ENCODE measurements around the gene DIAPH3. TPM values are rescaled to one million over a fixed set of nuclear protein-coding genes. Genes with fewer than 3 reads are reported as not detected.

The DIAPH3 gene
- total and polyA plus RNA-seq, 2 of the 8 experiments (the other 6 are each of a cell fraction or from before 2014, with no cell fraction given) = 8.0 to 30.8 TPM

DNA sequence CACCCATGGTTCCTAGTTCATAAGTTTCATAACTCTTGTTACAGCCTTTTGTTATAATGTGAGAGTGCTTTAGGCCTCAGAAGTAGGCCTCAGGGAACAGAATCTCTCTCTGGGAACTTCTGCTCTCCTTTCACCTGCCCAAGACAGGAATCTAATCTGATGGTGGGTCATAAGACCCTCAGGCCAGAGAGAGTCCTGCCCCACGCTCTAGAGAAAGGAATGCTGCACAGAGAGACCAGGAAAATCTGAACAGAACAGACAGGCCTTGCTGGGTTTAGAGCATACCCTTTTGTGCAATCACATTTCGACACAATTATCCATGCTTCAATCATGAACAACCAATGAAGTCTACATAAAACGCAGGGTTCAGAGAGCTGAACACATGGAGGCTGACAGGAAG, 3.4 kb upstream of the DIAPH3 start:
- H4K20me1 ChIP-seq (replicated peaks in 1 of 2; ENCODE audit: control insufficient read depth in 1 of 2, insufficient read depth in 2 of 2, low read length in 2 of 2) = no peaks in the 10 kb centered on the region
- H3K27ac ChIP-seq (ENCODE audit: low read depth, low read length) = no peak overlapping the region
- H3K4me3 ChIP-seq (ENCODE audit: extremely low read depth in 1 of 4, insufficient read depth in 2 of 4, low read depth in 3 of 4, low read length in 4 of 4) = no peak overlapping the region
- H2AK5ac ChIP-seq (ENCODE audit: low read depth, low read length) = no peak overlapping the region
- no peaks in the 10 kb centered on the region for H3K79me1 ChIP-seq (ENCODE audit: low read depth, low read length)
- ChIA-PET POLR2A (ENCODE audit: partially characterized antibody) (no interaction called here), CTCF (ENCODE audit: partially characterized antibody) (interaction anchor here (0.8 to 0.9 kb wide), 3 partner anchors 31 to 163 kb away, joined by 3 read pairs; no protein-coding TSS in a partner anchor)
- WGBS, 2 experiments (ENCODE audit: extremely low coverage in 1 of 2, insufficient coverage in 1 of 2, insufficient read length in 1 of 2, insufficient replicate concordance in 2 of 2, low coverage in 1 of 2, low lambda C conversion rate in 2 of 2, missing lambda C conversion rate in 1 of 2) = 92% methylated on average over 3 of the region's 3 CpGs; no CpG with 5 or more reads in 1 of the 2 experiments
- H2BK12ac ChIP-seq (ENCODE audit: low read depth, low read length) = no peak overlapping the region
- no peak overlapping the region for H4K5ac ChIP-seq (ENCODE audit: insufficient read length, low read depth, low read length)
- H2AFZ ChIP-seq (ENCODE audit: low read length) = no peak overlapping the region
- H3K56ac ChIP-seq (replicated peaks; ENCODE audit: insufficient read length, low read depth, low read length) = no peak overlapping the region
- H3K79me2 ChIP-seq (ENCODE audit: control insufficient read depth in 1 of 2, insufficient read depth in 2 of 2, low read length in 2 of 2) = peaks cover 0 to 13% of the 10 kb centered on the region in 2 experiments; a peak in 2 of 4 replicates
- no peaks in the 10 kb centered on the region for H3K36me3 ChIP-seq (ENCODE audit: control insufficient read depth in 2 of 4, insufficient read depth in 4 of 4, low read length in 3 of 4)
- no peak overlapping the region for H3K4me2 ChIP-seq (ENCODE audit: insufficient read depth in 1 of 2, low read depth in 2 of 2, low read length in 2 of 2)
- H3K4ac ChIP-seq (replicated peaks; ENCODE audit: insufficient read length, low read depth, low read length) = no peak overlapping the region
- H3K27me3 ChIP-seq (replicated peaks in 1 of 4; ENCODE audit: control insufficient read depth in 3 of 4, extremely low read depth in 1 of 4, insufficient read depth in 3 of 4, low read length in 3 of 4) = no peaks in the 10 kb centered on the region
- no peak overlapping the region for H3K9ac ChIP-seq (replicated peaks in 1 of 4; ENCODE audit: extremely low read depth in 1 of 4, low read depth in 3 of 4, low read length in 3 of 4)
- no peak overlapping the region for H2BK5ac ChIP-seq (ENCODE audit: low read depth, low read length)
- H2BK120ac ChIP-seq (replicated peaks; ENCODE audit: low read depth, low read length) = no peak overlapping the region
- no peak overlapping the region for H3K14ac ChIP-seq (ENCODE audit: insufficient read length)
- H4K8ac ChIP-seq (ENCODE audit: extremely low read depth, insufficient read depth, low read length) = no peak overlapping the region
- no peak overlapping the region for H2BK20ac ChIP-seq (ENCODE audit: low read length)
- peaks cover 4% of the 10 kb centered on the region; the same call in 1 of the 2 replicates for H3K23me2 ChIP-seq (ENCODE audit: low read depth, low read length)
- H3K9me3 ChIP-seq (ENCODE audit: insufficient read depth in 2 of 2, low read depth in 1 of 2, low read length in 1 of 2) = no peaks in the 10 kb centered on the region
- H4K91ac ChIP-seq (replicated peaks; ENCODE audit: insufficient read length, low read length) = no peak overlapping the region
- peaks cover 0 to 5% (median 4%) of the 10 kb centered on the region in 4 experiments; a peak in 3 of 7 replicates for H3K4me1 ChIP-seq (replicated peaks in 1 of 4; ENCODE audit: control insufficient read depth in 3 of 4, insufficient read depth in 4 of 4, low read length in 3 of 4)
- no peak overlapping the region for H3K23ac ChIP-seq (ENCODE audit: insufficient read length)
- no peak overlapping the region for H2BK15ac ChIP-seq (ENCODE audit: low read length)
- FAIRE-seq (no peak), DNase-seq (ENCODE audit: low read depth in 1 of 2, low spot score in 2 of 2) (no peak)
- H3K18ac ChIP-seq (ENCODE audit: extremely low read depth, low read length) = no peak overlapping the region
- TF ChIP-seq RAD21 (IDR thresholded peaks at IDR 0.05 in 1 of 2, conservative IDR thresholded peaks at IDR 0.05 in 1 of 2; ENCODE audit: low read depth in 2 of 2, low read length in 2 of 2) (no peak), SUZ12 (IDR thresholded peaks at IDR 0.05; ENCODE audit: low read length) (no peak), CBX8 (IDR thresholded peaks at IDR 0.05; ENCODE audit: borderline replicate concordance, low read depth, low read length) (no peak), HDAC6 (IDR thresholded peaks at IDR 0.05; ENCODE audit: low read depth, low read length) (no peak), NANOG (IDR thresholded peaks at IDR 0.05; ENCODE audit: insufficient read depth, low read depth, low read length, poor library complexity, severe bottlenecking) (no peak), EZH2 (IDR thresholded peaks at IDR 0.05; ENCODE audit: low read depth, low read length, severe bottlenecking) (no peak), SP2 (IDR thresholded peaks at IDR 0.05; ENCODE audit: low read length) (no peak), KDM5A (IDR thresholded peaks at IDR 0.05; ENCODE audit: low read length) (no peak)

Data from H1 (cell line).